ENCODE measurements around the gene CA14.

CA14 gene

GRCh38 chr1:150261367-150261766 is 3.8 kb downstream of the CA14 start:
- Mint-ChIP-seq H3K4me3 (no peak overlapping the region), H3K36me3 (no peaks in the 10 kb centered on the region), H3K27ac (no peak overlapping the region), H3K27me3 (peaks cover 7% of the 10 kb centered on the region), H3K9me3 (no peaks in the 10 kb centered on the region), H3K4me1 (peaks cover 4% of the 10 kb centered on the region)

GRCh38 chr1:150262388-150263320 is 5.1 kb downstream of the CA14 start:
- H3K27ac Mint-ChIP-seq = no peak overlapping the region
- H3K9me3 Mint-ChIP-seq = no peaks in the 10 kb centered on the region
- H3K36me3 Mint-ChIP-seq = peaks cover 2% of the 10 kb centered on the region
- no peak overlapping the region for H3K4me3 Mint-ChIP-seq
- H3K4me1 Mint-ChIP-seq = peaks cover 10% of the 10 kb centered on the region
- peaks cover 1% of the 10 kb centered on the region for H3K27me3 Mint-ChIP-seq

GRCh38 chr1:150263549-150263948 is 6.0 kb downstream of the CA14 start:
- no peak overlapping the region for H3K4me3 Mint-ChIP-seq
- H3K27ac Mint-ChIP-seq = no peak overlapping the region
- peaks cover 15% of the 10 kb centered on the region for H3K4me1 Mint-ChIP-seq
- H3K27me3 Mint-ChIP-seq = no peaks in the 10 kb centered on the region
- H3K9me3 Mint-ChIP-seq = no peaks in the 10 kb centered on the region
- H3K36me3 Mint-ChIP-seq = peaks cover 2% of the 10 kb centered on the region

GRCh38 chr1:150267896-150268295 is 10.3 kb downstream of the CA14 start:
- Mint-ChIP-seq H3K4me1 (peaks cover 26% of the 10 kb centered on the region), H3K27me3 (no peaks in the 10 kb centered on the region), H3K36me3 (peaks cover 4% of the 10 kb centered on the region), H3K4me3 (peak overlapping the region; percentile 92), H3K9me3 (no peaks in the 10 kb centered on the region), H3K27ac (peak overlapping the region; percentile 91)

- Mint-ChIP-seq H3K36me3 (peaks cover 4% of the 10 kb centered on the region), H3K4me3 (peak overlapping the region; percentile 92), H3K27me3 (no peaks in the 10 kb centered on the region), H3K9me3 (no peaks in the 10 kb centered on the region), H3K4me1 (peaks cover 26% of the 10 kb centered on the region), H3K27ac (peak overlapping the region; percentile 91)
These were observed 10.7 kb downstream of the CA14 start for GRCh38 chr1:150268340-150268704.

GRCh38 chr1:150268705-150269403 is 11.3 kb downstream of the CA14 start, which contains the start of gene APH1A:
Gene APH1A (minus strand): TSS chr1:150269016. CDS start chr1:150268810, 206 bp downstream.
- no peaks in the 10 kb centered on the region for H3K9me3 Mint-ChIP-seq
- H3K36me3 Mint-ChIP-seq = peaks cover 6% of the 10 kb centered on the region
- H3K27me3 Mint-ChIP-seq = no peaks in the 10 kb centered on the region
- peaks cover 26% of the 10 kb centered on the region for H3K4me1 Mint-ChIP-seq
- peak within 1 kb of the TSS; percentile 91 for H3K27ac Mint-ChIP-seq
- peak within 1 kb of the TSS; percentile 92 for H3K4me3 Mint-ChIP-seq

- H3K36me3 Mint-ChIP-seq = peaks cover 6% of the 10 kb centered on the region
- H3K4me1 Mint-ChIP-seq = peaks cover 26% of the 10 kb centered on the region
- H3K27ac Mint-ChIP-seq = peak overlapping the region; percentile 91
- peak overlapping the region; percentile 92 for H3K4me3 Mint-ChIP-seq
- no peaks in the 10 kb centered on the region for H3K27me3 Mint-ChIP-seq
- no peaks in the 10 kb centered on the region for H3K9me3 Mint-ChIP-seq
These were observed 11.9 kb downstream of the CA14 start for GRCh38 chr1:150269451-150269850.

- no peaks in the 10 kb centered on the region for H3K27me3 Mint-ChIP-seq
- no peaks in the 10 kb centered on the region for H3K9me3 Mint-ChIP-seq
- H3K4me1 Mint-ChIP-seq = peaks cover 26% of the 10 kb centered on the region
- no peak overlapping the region for H3K4me3 Mint-ChIP-seq
- no peak overlapping the region for H3K27ac Mint-ChIP-seq
- H3K36me3 Mint-ChIP-seq = peaks cover 8% of the 10 kb centered on the region
These were observed 13.9 kb downstream of the CA14 start for GRCh38 chr1:150271291-150271959.

GRCh38 chr1:150273311-150273710 is 15.7 kb downstream of the CA14 start:
- Mint-ChIP-seq H3K27me3 (no peaks in the 10 kb centered on the region), H3K9me3 (no peaks in the 10 kb centered on the region), H3K4me3 (no peak overlapping the region), H3K36me3 (peaks cover 7% of the 10 kb centered on the region), H3K4me1 (peaks cover 11% of the 10 kb centered on the region), H3K27ac (no peak overlapping the region)

GRCh38 chr1:150280138-150280707 is 22.6 kb downstream of the CA14 start:
- H3K4me3 Mint-ChIP-seq = peak overlapping the region; percentile 48
- peaks cover 32% of the 10 kb centered on the region for H3K4me1 Mint-ChIP-seq
- no peaks in the 10 kb centered on the region for H3K27me3 Mint-ChIP-seq
- H3K9me3 Mint-ChIP-seq = no peaks in the 10 kb centered on the region
- peaks cover 4% of the 10 kb centered on the region for H3K36me3 Mint-ChIP-seq
- H3K27ac Mint-ChIP-seq = peak overlapping the region; percentile 25

GRCh38 chr1:150281221-150281757 is 23.7 kb downstream of the CA14 start:
- peak overlapping the region; percentile 86 for H3K27ac Mint-ChIP-seq
- H3K9me3 Mint-ChIP-seq = no peaks in the 10 kb centered on the region
- H3K36me3 Mint-ChIP-seq = peaks cover 2% of the 10 kb centered on the region
- peaks cover 32% of the 10 kb centered on the region for H3K4me1 Mint-ChIP-seq
- peak overlapping the region; percentile 88 for H3K4me3 Mint-ChIP-seq
- H3K27me3 Mint-ChIP-seq = no peaks in the 10 kb centered on the region

- Mint-ChIP-seq H3K4me3 (peak within 1 kb of the TSS; percentile 88), H3K27me3 (no peaks in the 10 kb centered on the region), H3K27ac (peak within 1 kb of the TSS; percentile 86), H3K9me3 (no peaks in the 10 kb centered on the region), H3K36me3 (peaks cover 1% of the 10 kb centered on the region), H3K4me1 (peaks cover 32% of the 10 kb centered on the region)
These were observed 24.4 kb downstream of the CA14 start, which contains the start of gene CIART for GRCh38 chr1:150281758-150282557. Gene CIART (plus strand): TSS chr1:150282554. CDS start chr1:150283268, 714 bp downstream.

GRCh38 chr1:150282558-150282958 is 25.0 kb downstream of the CA14 start:
- H3K4me3 Mint-ChIP-seq = peak overlapping the region; percentile 88
- no peaks in the 10 kb centered on the region for H3K9me3 Mint-ChIP-seq

GRCh38 chr1:150283260-150283659 is 25.7 kb downstream of the CA14 start:
- Mint-ChIP-seq H3K27ac (peak overlapping the region; percentile 36), H3K27me3 (no peaks in the 10 kb centered on the region), H3K9me3 (no peaks in the 10 kb centered on the region), H3K4me3 (peak overlapping the region; percentile 88), H3K4me1 (peaks cover 32% of the 10 kb centered on the region), H3K36me3 (peaks cover 1% of the 10 kb centered on the region)

More at GRCh38 chr1:150282558-150282958, 25.0 kb downstream of the CA14 start:
- peaks cover 32% of the 10 kb centered on the region for H3K4me1 Mint-ChIP-seq
- no peaks in the 10 kb centered on the region for H3K27me3 Mint-ChIP-seq
- peak overlapping the region; percentile 10 for H3K27ac Mint-ChIP-seq
- peaks cover 1% of the 10 kb centered on the region for H3K36me3 Mint-ChIP-seq
